GM18907 (cell line): ENCODE measurements around the gene SRPK3.

Experiments used
- ATAC-seq: cut with Tn5 transposase; IDR thresholded peaks from one replicate; pipeline ENCODE4 v1.9.1; 2021; ENCODE audit warnings: mild to moderate bottlenecking, moderate library complexity; ENCODE audit not compliant: unreplicated experiment

The SRPK3 gene

DNA sequence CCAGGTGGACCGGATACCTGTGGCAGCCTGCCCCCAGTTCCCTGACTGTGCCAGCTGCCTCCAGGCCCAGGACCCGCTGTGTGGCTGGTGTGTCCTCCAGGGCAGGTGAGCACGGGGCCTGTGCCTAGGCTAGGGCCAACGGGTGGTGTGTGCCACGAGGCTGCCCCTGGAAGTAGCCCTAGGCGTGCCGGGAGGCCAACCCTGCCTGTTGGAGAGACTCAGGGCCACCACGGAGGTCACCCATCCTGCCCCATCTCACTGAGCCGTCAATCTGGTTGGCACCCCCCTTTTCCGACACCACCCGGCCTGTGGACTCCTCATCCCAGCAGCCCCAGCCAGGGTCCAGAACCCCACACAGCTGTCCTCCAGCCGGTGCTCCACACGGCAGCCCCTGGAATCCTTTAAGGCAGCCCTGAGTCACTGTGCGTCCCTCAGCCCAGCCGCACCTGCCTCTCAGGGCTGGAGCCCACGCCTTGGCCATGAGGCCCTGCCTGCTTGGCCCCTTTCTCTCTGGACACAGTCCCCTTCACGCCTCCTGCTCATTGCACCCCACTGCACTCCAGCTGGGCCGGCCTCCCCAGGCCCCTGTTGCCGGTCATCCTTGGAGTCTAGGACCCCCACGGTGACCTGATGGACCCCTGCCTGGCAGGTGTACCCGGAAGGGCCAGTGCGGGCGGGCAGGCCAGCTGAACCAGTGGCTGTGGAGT is 11.5 kb upstream of the SRPK3 start:
- no peak for ATAC-seq

DNA sequence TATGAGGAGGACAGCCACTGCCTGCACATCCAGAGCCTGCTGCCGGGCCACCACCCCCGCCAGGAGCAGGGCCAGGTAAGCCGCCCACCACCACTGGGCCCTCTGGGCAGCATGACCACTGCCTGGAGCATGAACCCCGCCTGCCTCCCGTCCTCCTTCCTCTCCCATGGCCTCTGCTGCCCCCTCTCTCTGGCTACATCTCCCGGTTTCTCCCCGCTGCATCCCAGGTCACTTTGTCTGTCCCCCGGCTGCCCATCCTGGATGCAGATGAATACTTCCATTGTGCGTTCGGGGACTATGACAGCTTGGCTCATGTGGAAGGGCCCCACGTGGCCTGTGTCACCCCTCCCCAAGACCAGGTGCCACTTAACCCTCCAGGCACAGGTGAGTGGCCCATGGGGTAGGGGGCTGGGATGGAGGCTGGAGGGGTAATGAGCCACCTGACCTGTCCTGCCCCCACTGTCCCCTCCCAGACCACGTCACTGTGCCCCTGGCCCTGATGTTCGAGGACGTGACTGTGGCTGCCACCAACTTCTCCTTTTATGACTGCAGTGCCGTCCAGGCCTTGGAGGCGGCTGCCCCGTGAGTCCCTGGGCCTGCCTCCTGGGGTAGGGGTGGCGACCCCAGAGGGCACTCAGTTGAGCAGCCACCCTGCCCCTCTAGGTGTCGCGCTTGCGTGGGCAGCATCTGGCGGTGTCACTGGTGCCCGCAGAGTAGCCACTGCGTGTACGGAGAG is 10.8 kb upstream of the SRPK3 start:
- no peak for ATAC-seq

DNA sequence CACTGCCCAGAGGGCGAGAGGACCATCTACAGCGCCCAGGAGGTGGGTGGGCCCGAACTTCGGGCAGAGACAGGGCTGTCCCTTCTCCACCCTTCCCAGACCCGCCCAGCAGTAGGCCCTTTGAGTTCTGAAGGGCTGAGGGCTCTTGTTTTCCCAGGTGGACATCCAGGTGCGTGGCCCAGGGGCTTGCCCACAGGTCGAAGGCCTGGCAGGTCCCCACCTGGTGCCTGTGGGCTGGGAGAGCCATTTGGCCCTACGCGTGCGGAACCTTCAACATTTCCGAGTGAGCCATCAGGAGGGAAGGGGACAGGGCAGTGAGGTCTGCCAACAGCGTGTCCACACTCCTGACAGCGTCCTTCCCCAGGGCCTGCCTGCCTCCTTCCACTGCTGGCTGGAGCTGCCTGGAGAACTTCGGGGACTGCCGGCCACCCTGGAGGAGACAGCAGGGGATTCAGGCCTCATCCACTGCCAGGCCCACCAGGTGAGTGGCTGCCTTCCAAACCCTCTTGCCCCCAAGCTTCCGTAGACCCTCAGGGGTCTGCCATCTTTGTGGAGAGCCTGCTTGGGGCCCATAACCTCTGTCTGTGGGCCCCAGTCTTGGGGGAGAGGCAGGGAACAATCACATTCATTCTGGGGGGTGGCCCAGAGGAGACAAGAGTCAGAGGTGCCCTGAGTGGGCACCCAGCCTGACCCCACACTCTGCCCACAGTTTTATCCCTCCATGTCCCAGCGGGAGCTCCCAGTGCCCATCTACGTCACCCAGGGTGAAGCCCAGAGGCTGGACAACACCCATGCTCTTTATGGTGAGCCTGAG is 10.0 kb upstream of the SRPK3 start:
- no peak for ATAC-seq

DNA sequence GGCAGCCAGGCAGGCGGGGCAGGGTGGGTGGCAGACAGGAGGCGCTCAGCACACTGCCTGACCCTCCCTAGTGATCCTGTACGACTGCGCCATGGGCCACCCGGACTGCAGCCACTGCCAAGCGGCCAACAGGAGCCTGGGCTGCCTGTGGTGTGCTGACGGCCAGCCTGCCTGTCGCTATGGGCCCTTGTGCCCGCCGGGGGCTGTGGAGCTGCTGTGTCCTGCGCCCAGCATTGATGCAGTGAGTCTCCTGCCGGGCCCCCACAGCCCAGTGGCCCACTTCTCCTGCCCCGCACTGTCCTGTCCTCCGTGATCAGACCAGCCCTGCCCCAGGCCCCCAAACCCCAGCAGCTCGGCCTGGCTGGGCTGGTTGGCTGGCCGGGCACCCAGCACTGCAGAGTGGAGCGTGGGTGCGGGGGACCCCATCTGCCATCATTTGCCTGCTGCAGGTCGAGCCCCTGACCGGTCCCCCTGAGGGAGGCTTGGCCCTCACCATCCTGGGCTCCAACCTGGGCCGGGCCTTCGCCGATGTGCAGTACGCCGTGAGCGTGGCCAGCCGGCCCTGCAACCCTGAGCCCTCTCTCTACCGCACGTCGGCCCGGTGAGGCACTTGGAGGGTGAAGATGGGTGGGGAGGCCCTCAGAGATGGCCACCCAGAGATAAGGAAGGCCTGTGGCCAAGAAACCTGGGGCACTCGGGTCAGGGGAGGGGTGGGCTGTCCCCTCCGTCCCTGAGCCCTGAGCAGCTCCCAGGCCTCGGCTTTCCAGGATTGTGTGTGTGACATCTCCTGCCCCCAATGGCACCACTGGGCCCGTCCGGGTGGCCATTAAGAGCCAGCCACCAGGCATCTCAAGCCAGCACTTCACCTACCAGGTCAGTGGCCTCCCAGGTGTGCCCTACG is 9.2 kb upstream of the SRPK3 start:
- no peak for ATAC-seq

DNA sequence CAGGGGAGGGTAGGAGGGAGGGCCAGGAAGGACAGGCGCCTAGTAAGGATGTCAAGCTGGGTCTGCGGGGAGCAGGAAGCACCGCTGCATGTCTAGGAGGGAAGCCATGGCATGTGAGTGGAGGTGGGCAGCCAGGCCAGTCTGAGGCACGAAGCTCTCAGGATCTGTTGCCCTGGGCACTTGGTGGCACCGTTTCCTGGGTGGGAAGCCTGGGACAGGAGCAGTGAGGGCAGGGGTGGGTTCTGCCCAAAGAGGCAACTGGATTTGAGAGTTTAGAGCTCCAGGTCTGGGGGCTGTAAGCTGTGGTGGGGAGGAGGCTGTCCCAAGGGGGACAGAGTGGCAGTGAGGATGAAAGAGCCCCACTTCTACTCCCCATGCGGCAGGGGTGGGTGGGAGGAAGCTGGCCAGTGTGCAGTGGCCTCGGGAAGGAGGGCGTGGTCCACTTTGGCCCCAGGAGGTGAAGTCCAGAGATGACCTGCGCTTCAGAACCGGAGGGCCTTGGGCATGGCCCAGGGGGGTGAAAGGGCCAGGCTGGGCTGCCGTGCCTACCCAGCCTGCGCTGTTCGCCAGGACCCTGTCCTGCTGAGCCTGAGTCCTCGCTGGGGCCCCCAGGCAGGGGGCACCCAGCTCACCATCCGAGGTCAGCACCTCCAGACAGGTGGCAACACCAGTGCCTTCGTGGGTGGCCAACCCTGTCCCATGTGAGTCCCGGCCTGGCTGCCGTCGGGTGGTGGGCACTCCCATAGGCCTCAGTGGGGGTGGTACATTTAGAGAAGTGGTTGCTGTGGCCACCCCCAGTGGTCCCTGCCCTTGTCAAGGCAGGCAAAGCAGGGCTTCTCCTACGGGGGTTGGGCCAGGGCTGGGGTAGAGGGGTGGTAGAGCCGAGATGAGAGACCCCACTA is 8.3 kb upstream of the SRPK3 start:
- ATAC-seq: no peak

DNA sequence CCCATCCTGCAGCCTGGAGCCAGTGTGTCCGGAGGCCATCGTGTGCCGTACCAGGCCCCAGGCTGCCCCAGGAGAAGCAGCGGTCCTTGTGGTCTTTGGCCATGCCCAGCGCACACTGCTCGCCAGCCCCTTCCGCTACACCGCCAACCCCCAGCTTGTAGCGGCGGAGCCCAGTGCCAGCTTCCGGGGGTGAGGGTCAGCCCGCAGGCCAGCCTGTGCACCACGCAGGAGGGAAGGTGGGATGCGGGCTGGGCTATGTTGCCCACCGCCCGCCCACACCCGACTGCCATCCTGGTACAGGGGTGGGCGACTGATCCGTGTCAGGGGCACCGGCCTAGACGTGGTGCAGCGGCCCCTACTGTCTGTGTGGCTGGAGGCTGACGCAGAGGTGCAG is 7.6 kb upstream of the SRPK3 start:
- ATAC-seq: no peak

DNA sequence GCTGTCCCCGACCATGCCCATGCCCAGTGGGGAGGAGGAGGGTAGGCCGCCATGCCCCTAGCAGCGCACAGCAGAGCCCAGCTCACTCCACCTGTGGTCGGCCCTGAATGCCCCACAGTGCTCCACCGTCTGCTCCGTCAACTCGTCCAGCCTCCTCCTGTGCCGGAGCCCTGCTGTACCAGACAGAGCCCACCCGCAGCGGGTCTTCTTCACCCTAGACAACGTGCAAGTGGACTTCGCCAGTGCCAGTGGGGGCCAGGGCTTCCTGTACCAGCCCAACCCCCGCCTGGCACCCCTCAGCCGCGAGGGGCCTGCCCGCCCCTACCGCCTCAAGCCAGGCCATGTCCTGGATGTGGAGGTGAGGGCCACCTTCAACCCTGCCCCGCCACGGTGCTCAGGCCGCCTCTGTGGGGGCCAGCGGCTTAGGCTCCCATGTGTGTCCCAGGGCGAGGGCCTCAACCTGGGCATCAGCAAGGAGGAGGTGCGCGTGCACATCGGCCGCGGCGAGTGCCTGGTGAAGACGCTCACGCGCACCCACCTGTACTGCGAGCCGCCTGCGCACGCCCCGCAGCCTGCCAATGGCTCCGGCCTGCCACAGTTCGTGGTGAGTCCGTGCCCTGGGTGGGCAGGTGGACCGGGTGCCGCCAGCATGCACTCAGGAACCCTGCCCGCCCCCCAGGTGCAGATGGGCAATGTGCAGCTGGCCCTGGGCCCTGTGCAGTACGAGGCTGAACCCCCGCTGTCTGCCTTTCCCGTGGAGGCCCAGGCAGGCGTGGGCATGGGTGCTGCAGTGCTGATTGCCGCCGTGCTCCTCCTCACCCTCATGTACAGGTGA is 6.9 kb upstream of the SRPK3 start:
- ATAC-seq: no peak

DNA sequence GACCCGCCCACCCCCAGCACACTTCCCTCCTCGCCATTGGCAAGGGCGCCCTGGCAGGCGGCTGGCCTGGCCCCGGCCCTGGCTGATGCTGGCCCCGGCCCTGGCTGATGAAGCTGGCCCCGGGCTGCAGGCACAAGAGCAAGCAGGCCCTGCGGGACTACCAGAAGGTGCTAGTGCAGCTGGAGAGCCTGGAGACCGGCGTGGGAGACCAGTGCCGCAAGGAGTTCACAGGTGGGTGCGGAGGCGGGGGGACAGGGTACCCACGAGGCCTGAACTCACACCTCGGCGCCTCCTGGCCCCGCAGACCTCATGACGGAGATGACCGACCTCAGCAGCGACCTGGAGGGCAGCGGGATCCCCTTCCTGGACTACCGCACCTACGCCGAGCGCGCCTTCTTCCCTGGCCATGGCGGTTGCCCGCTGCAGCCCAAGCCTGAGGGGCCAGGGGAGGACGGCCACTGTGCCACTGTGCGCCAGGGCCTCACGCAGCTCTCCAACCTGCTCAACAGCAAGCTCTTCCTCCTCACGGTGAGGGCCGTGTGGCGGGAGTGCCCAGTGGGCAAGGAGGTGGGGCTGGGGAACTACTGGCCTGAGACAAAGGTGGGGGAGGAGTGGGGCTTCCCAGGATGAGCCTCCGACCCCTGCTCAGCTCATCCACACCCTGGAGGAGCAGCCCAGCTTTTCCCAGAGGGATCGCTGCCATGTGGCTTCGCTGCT is 6.1 kb upstream of the SRPK3 start:
- ATAC-seq: no peak

DNA sequence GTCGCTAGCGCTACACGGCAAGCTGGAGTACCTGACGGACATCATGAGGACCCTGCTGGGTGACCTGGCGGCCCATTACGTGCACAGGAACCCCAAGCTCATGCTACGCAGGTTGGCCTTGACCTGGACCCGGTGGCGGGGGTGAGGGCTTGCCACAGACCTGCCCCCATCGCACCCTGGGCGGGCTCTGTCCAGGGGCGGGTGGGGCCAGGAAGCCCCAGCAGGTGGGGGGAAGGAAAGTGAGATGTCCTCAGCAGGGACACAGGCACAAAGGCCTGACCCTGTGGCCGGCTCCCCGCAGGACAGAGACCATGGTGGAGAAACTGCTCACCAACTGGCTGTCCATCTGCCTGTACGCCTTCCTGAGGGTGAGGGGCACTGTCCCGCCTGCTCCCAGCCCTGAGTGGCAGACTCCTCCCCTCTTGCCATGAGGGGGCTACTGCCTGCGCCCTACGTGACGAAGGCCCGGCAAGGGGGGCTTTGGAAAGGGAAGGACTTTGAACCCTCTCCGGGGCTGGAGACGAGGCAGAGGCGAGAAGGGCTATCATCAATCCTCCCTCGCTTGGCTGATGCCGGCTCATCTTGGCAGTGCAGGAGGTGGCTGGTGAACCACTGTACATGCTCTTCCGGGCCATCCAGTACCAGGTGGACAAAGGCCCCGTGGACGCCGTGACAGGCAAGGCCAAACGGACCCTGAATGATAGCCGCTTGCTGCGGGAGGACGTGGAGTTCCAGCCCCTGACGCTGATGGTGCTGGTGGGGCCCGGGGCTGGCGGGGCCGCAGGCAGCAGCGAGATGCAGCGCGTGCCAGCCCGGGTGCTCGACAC is 5.3 kb upstream of the SRPK3 start:
- ATAC-seq: no peak

DNA sequence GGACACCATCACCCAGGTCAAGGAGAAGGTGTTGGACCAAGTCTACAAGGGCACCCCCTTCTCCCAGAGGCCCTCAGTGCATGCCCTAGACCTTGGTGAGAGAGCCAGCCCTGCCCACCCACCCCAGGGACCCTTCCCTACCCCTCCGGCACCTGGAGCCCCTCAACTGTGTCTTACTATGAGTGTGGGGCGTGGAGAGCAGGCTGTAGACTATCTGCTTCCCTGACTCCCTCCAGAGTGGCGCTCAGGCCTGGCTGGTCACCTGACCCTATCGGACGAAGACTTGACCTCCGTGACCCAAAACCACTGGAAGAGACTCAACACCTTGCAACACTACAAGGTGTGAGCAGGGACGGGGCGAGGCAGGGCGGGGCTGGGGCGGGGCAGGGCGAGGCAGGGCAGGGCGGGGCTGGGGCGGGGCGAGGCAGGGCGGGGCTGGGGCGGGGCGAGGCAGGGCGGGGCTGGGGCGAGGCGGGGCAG is 4.7 kb upstream of the SRPK3 start:
- ATAC-seq: no peak

DNA sequence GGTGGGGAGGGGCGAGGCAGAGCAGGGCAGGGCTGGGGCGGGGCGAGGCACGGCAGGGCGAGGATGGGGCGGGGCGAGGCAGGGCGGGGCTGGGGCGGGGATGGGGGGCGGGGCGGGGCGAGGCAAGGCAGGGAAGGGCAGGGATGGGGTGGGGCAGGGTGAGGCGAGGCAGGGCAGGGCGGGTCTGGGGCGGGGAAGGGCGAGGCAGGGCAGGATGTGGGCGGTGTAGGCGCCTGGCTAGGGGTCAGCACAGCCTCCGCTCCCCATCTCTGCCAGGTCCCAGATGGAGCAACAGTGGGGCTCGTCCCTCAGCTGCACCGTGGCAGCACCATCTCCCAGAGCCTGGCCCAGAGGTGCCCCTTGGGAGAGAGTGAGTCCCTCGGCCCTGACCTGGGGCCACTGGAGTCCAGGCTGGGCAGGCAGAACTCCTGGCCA is 4.2 kb upstream of the SRPK3 start:
- no peak for ATAC-seq

DNA sequence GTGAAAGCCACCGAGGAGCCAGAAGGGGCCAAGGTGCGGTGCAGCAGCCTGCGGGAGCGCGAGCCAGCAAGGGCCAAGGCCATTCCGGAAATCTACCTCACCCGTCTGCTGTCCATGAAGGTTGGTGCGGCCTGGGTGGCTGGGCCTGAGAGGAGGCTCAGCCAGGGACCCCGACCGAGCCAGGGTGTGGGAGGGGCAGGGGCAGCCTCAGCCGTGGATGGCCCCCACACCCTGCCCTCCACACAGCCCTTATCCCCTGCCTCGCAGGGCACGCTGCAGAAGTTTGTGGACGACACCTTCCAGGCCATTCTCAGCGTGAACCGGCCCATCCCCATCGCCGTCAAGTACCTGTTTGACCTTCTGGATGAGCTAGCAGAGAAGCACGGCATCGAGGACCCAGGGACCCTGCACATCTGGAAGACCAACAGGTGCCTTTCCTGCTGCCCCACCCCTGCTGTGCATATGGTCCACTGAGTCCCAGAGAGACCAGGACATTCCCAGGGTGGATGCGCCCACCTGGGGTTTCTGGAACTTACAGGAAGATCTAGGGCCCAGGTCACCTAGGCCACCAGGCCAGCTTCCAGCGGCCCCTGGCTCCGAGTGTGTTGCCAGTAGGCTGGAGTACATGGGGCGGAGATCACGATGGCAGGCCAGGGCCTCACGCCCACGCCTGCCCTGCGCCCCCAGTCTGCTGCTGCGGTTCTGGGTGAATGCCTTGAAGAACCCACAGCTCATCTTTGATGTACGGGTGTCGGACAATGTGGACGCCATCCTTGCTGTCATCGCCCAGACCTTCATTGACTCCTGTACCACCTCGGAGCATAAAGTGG is 3.4 kb upstream of the SRPK3 start:
- no peak for ATAC-seq

DNA sequence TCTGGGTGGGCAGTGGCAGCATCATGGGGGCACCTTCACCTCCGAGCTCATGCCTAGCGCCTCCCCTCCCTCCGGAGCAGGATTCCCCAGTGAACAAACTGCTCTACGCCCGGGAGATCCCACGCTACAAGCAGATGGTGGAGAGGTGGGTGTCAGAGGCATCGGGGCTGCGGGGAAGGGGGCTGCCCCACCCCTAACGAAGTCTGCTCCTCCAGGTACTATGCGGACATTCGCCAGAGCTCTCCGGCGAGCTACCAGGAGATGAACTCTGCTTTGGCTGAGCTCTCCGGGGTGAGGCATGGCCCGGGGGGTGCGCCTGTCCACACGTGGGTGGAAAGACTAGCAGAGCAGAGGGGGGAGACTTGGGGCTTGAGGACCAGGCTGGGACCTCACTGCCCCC is 2.7 kb upstream of the SRPK3 start:
- ATAC-seq: no peak

DNA sequence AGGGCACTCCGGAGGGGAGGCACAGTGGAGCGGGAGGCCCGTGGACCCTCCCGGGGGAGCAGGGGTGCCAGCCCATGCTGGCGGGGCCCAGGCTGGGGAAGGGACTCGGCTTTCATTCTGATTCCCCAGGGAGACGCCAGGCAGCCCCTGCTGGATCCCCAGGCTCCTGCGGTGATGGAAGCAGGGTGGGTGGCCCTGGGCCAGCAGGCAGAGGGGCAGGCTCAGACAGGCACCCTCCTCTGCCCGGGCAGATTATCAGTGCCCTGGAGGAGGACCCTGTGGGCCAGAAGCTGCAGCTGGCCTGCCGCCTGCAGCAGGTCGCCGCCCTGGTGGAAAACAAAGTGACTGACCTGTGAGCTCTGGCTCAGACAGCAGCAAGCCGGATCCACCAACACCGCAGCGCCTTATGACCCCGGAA is 2.1 kb upstream of the SRPK3 start:
- ATAC-seq: no peak

DNA sequence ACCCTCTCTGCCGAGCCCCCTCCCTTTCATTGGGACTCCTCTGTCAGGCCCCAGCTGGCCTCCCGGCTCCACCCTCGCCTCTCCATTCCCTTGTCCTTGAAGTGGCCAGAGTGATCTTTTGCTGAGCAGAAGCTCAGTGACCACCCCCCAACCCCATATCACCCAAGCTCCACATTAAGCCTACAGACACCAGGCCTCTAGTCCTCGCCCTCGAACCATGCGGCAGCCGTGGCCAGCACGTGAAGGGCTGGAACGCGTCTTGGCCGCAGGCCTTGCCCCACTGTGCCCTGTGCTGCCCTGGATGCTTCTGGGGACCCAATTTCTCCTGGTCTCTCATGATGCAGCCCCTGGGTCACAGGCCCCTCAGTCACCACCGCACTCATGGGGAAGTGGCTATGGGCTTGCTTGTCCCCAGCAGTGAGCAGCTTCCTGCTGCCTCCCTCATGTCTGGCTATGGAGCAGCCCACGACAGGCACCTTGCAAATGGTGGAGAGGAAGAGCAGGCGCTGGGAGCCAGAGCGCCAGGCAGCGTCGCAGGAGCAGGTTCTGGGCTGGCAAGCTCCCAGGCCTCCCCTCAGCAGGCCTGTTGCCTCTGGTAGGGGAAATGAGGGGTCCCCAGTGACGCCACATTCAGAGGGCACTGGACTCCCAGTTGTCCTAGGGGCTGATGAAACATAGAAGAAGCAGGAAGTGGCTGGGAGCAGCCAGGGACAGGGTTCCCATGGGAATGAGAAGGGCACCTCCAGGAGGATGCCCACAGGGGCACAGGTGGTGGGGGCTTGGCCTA is 757 bp upstream of the SRPK3 start:
- no peak for ATAC-seq
